Tibial nerve (tissue), 4 donors: Measurements from ENCODE around the gene SPG11. TPM values are rescaled to one million over a fixed set of nuclear protein-coding genes. Genes with fewer than 3 reads are reported as not detected.
A peak's percentile ranks its signal among the peaks of the same experiment; 100 is the strongest.

Source experiments
- DNase-seq, 2 donors: peaks; one replicate each; pipeline ENCODE4 v3.0.0-alpha.2; 2019; ENCODE audit warnings: low spot score in 2 of 2
- H3K27ac ChIP-seq, 4 donors: fragments of 200-600 bp; sonication (generic) in 3 of 4; one replicate each; pipeline ENCODE4 v1.5.1; 2017 to 2019; ENCODE audit warnings: mild to moderate bottlenecking in 1 of 4
- H3K27me3 ChIP-seq, 2 donors: fragments of 200-600 bp; sonication (generic) in 1 of 2; one replicate each; pipeline versions ENCODE4 v1.5.1 to v1.6.0; 2017 to 2019
- H3K36me3 ChIP-seq, 3 donors: fragments of 200-600 bp; sonication (generic); one replicate each; pipeline ENCODE4 v1.5.1; 2018 to 2019
- H3K4me1 ChIP-seq, 4 donors: fragments of 200-600 bp; sonication (generic) in 3 of 4; one replicate each; pipeline ENCODE4 v1.5.1; 2017 to 2019
- H3K4me3 ChIP-seq, 4 donors: fragments of 200-600 bp; sonication (generic) in 3 of 4; one replicate each; pipeline ENCODE4 v1.5.1; 2017 to 2019; ENCODE audit warnings: mild to moderate bottlenecking in 1 of 4, moderate library complexity in 1 of 4
- H3K9me3 ChIP-seq, 4 donors: fragments of 200-600 bp; sonication (generic) in 3 of 4; one replicate each; pipeline ENCODE4 v1.5.1; 2017 to 2019
- CTCF ChIP-seq, 5 experiments: fragments of 200-600 bp in 3 of 5; fragments of 450-650 bp in 2 of 5; sonication (generic) in 3 of 5; IDR thresholded peaks; one replicate each; pipeline ENCODE4 v1.5.1; 2016 to 2019; ENCODE audit warnings: antibody characterized with exemption in 5 of 5, mild to moderate bottlenecking in 3 of 5, moderate library complexity in 2 of 5
- EP300 ChIP-seq, 2 donors: sonication (generic); formaldehyde crosslinking; IDR thresholded peaks; one replicate each; pipeline ENCODE4 v1.6.1; 2017; ENCODE audit warnings: antibody characterized with exemption in 2 of 2, mild to moderate bottlenecking in 1 of 2
- POLR2A ChIP-seq, 2 donors: fragments of 450-650 bp; IDR thresholded peaks; one replicate each; pipeline ENCODE4 v1.6.1; 2017; ENCODE audit warnings: antibody characterized with exemption in 2 of 2, mild to moderate bottlenecking in 2 of 2, moderate library complexity in 2 of 2
- WGBS, 2 donors: methylation state at CpG; one replicate each; pipeline ENCODE4 v1.1.5; 2018; 5-methylcytosine and 5-hydroxymethylcytosine counted together
- total RNA-seq, 4 donors: library from RNA; depleted of rRNA; stranded (reverse); fragments of >200 nt; gene quantifications; one replicate each; pipeline ENCODE4 v1.1.0, GENCODE V29; 2016

The SPG11 gene
- total RNA-seq, 4 donors from 2014 or later, result 65.5 to 157 (median 96.2) TPM

GRCh38 chr15:44584162-44584749, 79.2 kb downstream of the SPG11 start:
- Histone ChIP-seq H3K4me1 (no peaks in the 10 kb centered on the region), H3K27ac (no peak overlapping the region), H3K36me3 (peaks cover 0 to 94% (median 12%) of the 10 kb centered on the region in 3 donors), H3K27me3 (no peaks in the 10 kb centered on the region), H3K4me3 (no peak overlapping the region), H3K9me3 (no peaks in the 10 kb centered on the region)
- no peak for TF ChIP-seq POLR2A (IDR thresholded peaks at IDR 0.05)
- no peak for TF ChIP-seq EP300 (IDR thresholded peaks at IDR 0.05)
- peak in 1 of 5 experiments; percentile 33 for TF ChIP-seq CTCF (IDR thresholded peaks at IDR 0.05)
- WGBS, 2 donors, result 79 to 85% methylated on average over 5 of the region's 5 CpGs
- DNase-seq, result no peak

DNA sequence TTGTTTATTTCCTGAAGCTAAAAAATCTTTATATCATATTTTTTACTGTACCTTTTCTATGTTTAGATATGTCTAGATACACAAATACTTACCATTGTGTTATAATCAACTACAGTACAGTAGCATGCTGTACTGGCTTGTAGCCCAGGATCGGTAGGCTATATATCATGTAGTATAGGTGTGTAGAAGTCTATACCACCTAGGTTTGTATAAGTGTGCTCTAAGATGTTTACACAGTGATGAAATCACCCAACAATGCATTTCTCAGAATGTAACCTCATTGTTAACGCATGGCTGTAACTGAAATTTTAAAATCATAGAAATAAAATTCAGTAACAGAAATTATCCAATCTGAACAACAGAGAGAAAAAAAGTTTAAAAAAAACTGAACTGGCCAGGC, 83.4 kb downstream of the SPG11 start:
- WGBS, 2 donors, result 94% methylated on average over 2 of the region's 2 CpGs
- no peaks in the 10 kb centered on the region for H3K9me3 ChIP-seq
- no peaks in the 10 kb centered on the region for H3K27me3 ChIP-seq
- H3K36me3 ChIP-seq, result peaks cover 0 to 53% (median 0%) of the 10 kb centered on the region in 3 donors
- DNase-seq, result no peak
- no peak for TF ChIP-seq EP300 (IDR thresholded peaks at IDR 0.05)
- TF ChIP-seq POLR2A (IDR thresholded peaks at IDR 0.05), result no peak
- no peak for TF ChIP-seq CTCF (IDR thresholded peaks at IDR 0.05)
- peaks cover 0 to 4% (median 0%) of the 10 kb centered on the region in 4 donors for H3K4me1 ChIP-seq
- H3K27ac ChIP-seq, result no peak overlapping the region
- no peak overlapping the region for H3K4me3 ChIP-seq

DNA sequence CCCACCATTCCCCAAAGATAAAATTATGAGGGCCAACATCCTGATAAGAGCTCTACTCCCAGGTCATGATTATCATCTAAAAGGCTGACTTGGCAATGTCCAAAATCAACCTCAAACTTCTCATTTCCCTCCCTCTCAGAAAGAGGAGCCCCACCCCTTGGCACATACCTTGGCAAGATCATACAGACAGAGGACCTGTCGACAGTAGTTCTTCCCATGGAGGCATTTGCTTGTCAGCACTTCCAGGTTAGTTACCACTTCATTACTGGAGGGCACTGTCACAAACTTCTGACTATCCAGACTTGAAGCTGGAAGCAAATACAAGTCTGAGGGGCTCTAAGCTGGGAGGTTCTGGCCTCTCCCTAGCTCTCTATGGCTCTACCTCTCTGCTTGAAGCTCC, 88.7 kb downstream of the SPG11 start:
- no peak overlapping the region for H3K4me3 ChIP-seq
- TF ChIP-seq EP300 (IDR thresholded peaks at IDR 0.05) (no peak), CTCF (IDR thresholded peaks at IDR 0.05) (no peak), POLR2A (IDR thresholded peaks at IDR 0.05) (no peak)
- no peak overlapping the region for H3K27ac ChIP-seq
- no peak for DNase-seq
- H3K4me1 ChIP-seq, result peaks cover 0 to 4% (median 0%) of the 10 kb centered on the region in 4 donors
- H3K36me3 ChIP-seq, result peaks cover 0 to 50% (median 0%) of the 10 kb centered on the region in 3 donors
- H3K9me3 ChIP-seq, result no peaks in the 10 kb centered on the region
- 82 to 95% methylated on average over 1 of the region's 1 CpG for WGBS, 2 donors
- H3K27me3 ChIP-seq, result no peaks in the 10 kb centered on the region

- H3K27me3 ChIP-seq, result no peaks in the 10 kb centered on the region
- peaks cover 0 to under 1% (median 0%) of the 10 kb centered on the region in 4 donors for H3K4me1 ChIP-seq
- H3K4me3 ChIP-seq, result no peak overlapping the region
- WGBS, 2 donors, result 89 to 92% methylated on average over 4 to 6 of the region's 6 CpGs
- no peak overlapping the region for H3K27ac ChIP-seq
- DNase-seq, result no peak
- peaks cover 0 to 64% (median 0%) of the 10 kb centered on the region in 3 donors for H3K36me3 ChIP-seq
- H3K9me3 ChIP-seq, result no peaks in the 10 kb centered on the region
- no peak for TF ChIP-seq POLR2A (IDR thresholded peaks at IDR 0.05)
- TF ChIP-seq EP300 (IDR thresholded peaks at IDR 0.05), result no peak
- no peak for TF ChIP-seq CTCF (IDR thresholded peaks at IDR 0.05)
Observed at GRCh38 chr15:44573386-44573785, 90.1 kb downstream of the SPG11 start.

- no peak for TF ChIP-seq CTCF (IDR thresholded peaks at IDR 0.05)
- no peak for TF ChIP-seq EP300 (IDR thresholded peaks at IDR 0.05)
- Histone ChIP-seq H3K36me3 (peaks cover 5 to 92% (median 16%) of the 10 kb centered on the region in 3 donors), H3K27me3 (no peaks in the 10 kb centered on the region), H3K4me1 (no peaks in the 10 kb centered on the region), H3K4me3 (no peak overlapping the region), H3K9me3 (peaks cover 0 to 9% (median 0%) of the 10 kb centered on the region in 4 donors), H3K27ac (no peak overlapping the region)
- no peak for DNase-seq
- 94 to 98% methylated on average over 4 of the region's 4 CpGs for WGBS, 2 donors
Observed at GRCh38 chr15:44570361-44570760, 93.1 kb downstream of the SPG11 start.
